ENCODE measurements around the gene KIFC1. TPM values are rescaled to one million over a fixed set of nuclear protein-coding genes. Genes with fewer than 3 reads are reported as not detected.

KIFC1 gene
- total and polyA plus RNA-seq, 9 of the 15 experiments (the other 6 are each of a cell fraction or from before 2014, with no cell fraction given) = 1.3 to 95.2 (median 76.9) TPM

DNA sequence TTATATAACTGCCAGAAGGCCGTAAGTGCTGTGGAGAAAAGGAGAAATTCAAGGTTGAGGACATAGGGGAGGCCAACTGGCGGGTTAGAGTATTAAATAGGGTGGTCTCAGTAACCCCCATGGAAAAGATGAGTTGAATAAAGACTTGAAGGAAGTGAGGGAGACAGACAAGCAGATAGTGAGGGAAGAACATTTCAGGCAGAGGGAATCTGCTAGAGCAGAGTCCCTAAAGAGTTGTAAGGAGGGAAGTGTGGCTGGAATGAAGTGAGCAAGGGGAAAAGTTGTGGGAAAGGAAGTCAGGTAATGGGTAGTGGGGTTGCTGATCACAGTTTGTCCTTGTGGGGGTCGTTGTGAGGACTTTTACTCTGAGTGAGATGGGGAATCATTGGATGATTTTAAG is 1.4 kb downstream of the KIFC1 start (continued):
- TF ChIP-seq, protein P1, sequence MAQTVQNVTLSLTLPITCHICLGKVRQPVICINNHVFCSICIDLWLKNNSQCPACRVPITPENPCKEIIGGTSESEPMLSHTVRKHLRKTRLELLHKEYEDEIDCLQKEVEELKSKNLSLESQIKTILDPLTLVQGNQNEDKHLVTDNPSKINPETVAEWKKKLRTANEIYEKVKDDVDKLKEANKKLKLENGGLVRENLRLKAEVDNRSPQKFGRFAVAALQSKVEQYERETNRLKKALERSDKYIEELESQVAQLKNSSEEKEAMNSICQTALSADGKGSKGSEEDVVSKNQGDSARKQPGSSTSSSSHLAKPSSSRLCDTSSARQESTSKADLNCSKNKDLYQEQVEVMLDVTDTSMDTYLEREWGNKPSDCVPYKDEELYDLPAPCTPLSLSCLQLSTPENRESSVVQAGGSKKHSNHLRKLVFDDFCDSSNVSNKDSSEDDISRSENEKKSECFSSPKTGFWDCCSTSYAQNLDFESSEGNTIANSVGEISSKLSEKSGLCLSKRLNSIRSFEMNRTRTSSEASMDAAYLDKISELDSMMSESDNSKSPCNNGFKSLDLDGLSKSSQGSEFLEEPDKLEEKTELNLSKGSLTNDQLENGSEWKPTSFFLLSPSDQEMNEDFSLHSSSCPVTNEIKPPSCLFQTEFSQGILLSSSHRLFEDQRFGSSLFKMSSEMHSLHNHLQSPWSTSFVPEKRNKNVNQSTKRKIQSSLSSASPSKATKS (CRISPR knock-in tag; IDR thresholded peaks at IDR 0.05) = no peak
- TF ChIP-seq HDAC8 (tag; IDR thresholded peaks at IDR 0.05) = no peak
- TF ChIP-seq ZNF764 (CRISPR knock-in tag; IDR thresholded peaks at IDR 0.05; ENCODE audit: low read depth) = no peak
- TF ChIP-seq ZNF274 (IDR thresholded peaks at IDR 0.05; ENCODE audit: borderline replicate concordance, low read depth, low read length) = no peak
- no peak for TF ChIP-seq TARDBP (IDR thresholded peaks at IDR 0.05)
- no peak for TF ChIP-seq MTA2 (IDR thresholded peaks at IDR 0.05; ENCODE audit: low read depth)
- TF ChIP-seq, protein P2, sequence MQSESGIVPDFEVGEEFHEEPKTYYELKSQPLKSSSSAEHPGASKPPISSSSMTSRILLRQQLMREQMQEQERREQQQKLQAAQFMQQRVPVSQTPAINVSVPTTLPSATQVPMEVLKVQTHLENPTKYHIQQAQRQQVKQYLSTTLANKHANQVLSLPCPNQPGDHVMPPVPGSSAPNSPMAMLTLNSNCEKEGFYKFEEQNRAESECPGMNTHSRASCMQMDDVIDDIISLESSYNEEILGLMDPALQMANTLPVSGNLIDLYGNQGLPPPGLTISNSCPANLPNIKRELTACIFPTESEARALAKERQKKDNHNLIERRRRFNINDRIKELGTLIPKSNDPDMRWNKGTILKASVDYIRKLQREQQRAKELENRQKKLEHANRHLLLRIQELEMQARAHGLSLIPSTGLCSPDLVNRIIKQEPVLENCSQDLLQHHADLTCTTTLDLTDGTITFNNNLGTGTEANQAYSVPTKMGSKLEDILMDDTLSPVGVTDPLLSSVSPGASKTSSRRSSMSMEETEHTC (IDR thresholded peaks at IDR 0.05) = no peak
- TF ChIP-seq RAD51 (IDR thresholded peaks at IDR 0.05; ENCODE audit: borderline replicate concordance, low read depth) = no peak
- TF ChIP-seq ZNF589 (CRISPR knock-in tag; IDR thresholded peaks at IDR 0.05; ENCODE audit: low read depth) = no peak
- no peak for TF ChIP-seq PHB (CRISPR knock-in tag; IDR thresholded peaks at IDR 0.05)
- no peak for TF ChIP-seq RBM15 (IDR thresholded peaks at IDR 0.05; ENCODE audit: insufficient read depth, low read length)
- no peak for TF ChIP-seq HNRNPH1 (optimal IDR thresholded peaks at IDR 0.05; ENCODE audit: low read depth, low read length)
- no peak for TF ChIP-seq ZNF41 (CRISPR knock-in tag; conservative IDR thresholded peaks at IDR 0.05)
- no peak for TF ChIP-seq ZNF75A (CRISPR knock-in tag; IDR thresholded peaks at IDR 0.05)
- no peak for TF ChIP-seq SIX5 (IDR thresholded peaks at IDR 0.05; ENCODE audit: borderline replicate concordance in 1 of 2, insufficient read depth in 1 of 2, low read depth in 1 of 2, low read length in 2 of 2)
- TF ChIP-seq POU5F1 (IDR thresholded peaks at IDR 0.05; ENCODE audit: borderline replicate concordance, low read depth, low read length, partially characterized antibody) = no peak
- TF ChIP-seq, protein P3, sequence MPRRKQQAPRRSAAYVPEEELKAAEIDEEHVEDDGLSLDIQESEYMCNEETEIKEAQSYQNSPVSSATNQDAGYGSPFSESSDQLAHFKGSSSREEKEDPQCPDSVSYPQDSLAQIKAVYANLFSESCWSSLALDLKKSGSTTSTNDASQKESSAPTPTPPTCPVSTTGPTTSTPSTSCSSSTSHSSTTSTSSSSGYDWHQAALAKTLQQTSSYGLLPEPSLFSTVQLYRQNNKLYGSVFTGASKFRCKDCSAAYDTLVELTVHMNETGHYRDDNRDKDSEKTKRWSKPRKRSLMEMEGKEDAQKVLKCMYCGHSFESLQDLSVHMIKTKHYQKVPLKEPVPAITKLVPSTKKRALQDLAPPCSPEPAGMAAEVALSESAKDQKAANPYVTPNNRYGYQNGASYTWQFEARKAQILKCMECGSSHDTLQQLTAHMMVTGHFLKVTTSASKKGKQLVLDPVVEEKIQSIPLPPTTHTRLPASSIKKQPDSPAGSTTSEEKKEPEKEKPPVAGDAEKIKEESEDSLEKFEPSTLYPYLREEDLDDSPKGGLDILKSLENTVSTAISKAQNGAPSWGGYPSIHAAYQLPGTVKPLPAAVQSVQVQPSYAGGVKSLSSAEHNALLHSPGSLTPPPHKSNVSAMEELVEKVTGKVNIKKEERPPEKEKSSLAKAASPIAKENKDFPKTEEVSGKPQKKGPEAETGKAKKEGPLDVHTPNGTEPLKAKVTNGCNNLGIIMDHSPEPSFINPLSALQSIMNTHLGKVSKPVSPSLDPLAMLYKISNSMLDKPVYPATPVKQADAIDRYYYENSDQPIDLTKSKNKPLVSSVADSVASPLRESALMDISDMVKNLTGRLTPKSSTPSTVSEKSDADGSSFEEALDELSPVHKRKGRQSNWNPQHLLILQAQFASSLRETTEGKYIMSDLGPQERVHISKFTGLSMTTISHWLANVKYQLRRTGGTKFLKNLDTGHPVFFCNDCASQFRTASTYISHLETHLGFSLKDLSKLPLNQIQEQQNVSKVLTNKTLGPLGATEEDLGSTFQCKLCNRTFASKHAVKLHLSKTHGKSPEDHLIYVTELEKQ (CRISPR knock-in tag; IDR thresholded peaks at IDR 0.05) = no peak
- no peak for TF ChIP-seq NCOA4 (IDR thresholded peaks at IDR 0.05; ENCODE audit: partially characterized antibody)
- TF ChIP-seq CBX8 (IDR thresholded peaks at IDR 0.05; ENCODE audit: borderline replicate concordance, extremely low read depth, low read depth, low read length, poor library complexity, severe bottlenecking) = no peak
- TF ChIP-seq SP2 (IDR thresholded peaks at IDR 0.05; ENCODE audit: extremely low read depth, low read depth, low read length, poor library complexity, severe bottlenecking) = no peak
- peak; percentile 22; the same call in 1 of the 2 replicates for TF ChIP-seq ARID2 (IDR thresholded peaks at IDR 0.05)
